CD4-positive, alpha-beta T cell (primary cell): ENCODE results near the gene DYNC1I2. TPM values are rescaled to one million over a fixed set of nuclear protein-coding genes. Genes with fewer than 3 reads are reported as not detected.

Experiments
- ATAC-seq: fragments of 200-7000 bp; cut with Tn5 transposase; one replicate; pipeline ENCODE4 v1.10.0; 2022; ENCODE audit warnings: mild to moderate bottlenecking; ENCODE audit not compliant: poor library complexity
- CTCF ChIA-PET: fragments of 350-600 bp; sonication (Branson Sonifier 250); formaldehyde crosslinking; loops from one replicate; lab custom pipeline; 2021; ENCODE audit warnings: antibody characterized with exemption, inconsistent platforms; lab: Charles Lee
- POLR2A ChIA-PET: fragments of 350-600 bp; sonication (Branson Sonifier 250); formaldehyde crosslinking; loops from one replicate; lab custom pipeline; 2021; ENCODE audit warnings: antibody characterized with exemption, inconsistent platforms; lab: Charles Lee
- DNase-seq, 14 experiments: peaks; one replicate each; pipeline ENCODE4 v3.0.0-alpha.2; 2013 to 2020; ENCODE audit warnings: mixed read lengths in 2 of 14
- H3K27ac ChIP-seq, 2 donors: one replicate each; pipeline versions ENCODE4 v1.5.1 to v1.7.0; 2013; ENCODE audit warnings: low read length in 2 of 2, low read depth in 1 of 2, mild to moderate bottlenecking in 1 of 2
- H3K27me3 ChIP-seq, 2 experiments: 1 replicate in 1 of 2; 2 replicates in 1 of 2; pipeline versions ENCODE4 v1.6.1 to v1.7.0; 2013; ENCODE audit warnings: low read length in 2 of 2, control low read depth in 1 of 2, mild to moderate bottlenecking in 1 of 2, moderate library complexity in 1 of 2; ENCODE audit not compliant: insufficient read depth in 2 of 2, control insufficient read depth in 1 of 2
- H3K36me3 ChIP-seq: one replicate; pipeline ENCODE4 v1.6.1; 2013; ENCODE audit warnings: low read length, control low read depth; ENCODE audit not compliant: insufficient read depth
- H3K4me1 ChIP-seq: one replicate; pipeline ENCODE4 v1.6.1; 2013; ENCODE audit warnings: low read length, control low read depth; ENCODE audit not compliant: insufficient read depth
- H3K4me3 ChIP-seq: one replicate; pipeline ENCODE4 v1.5.1; 2013; ENCODE audit warnings: mild to moderate bottlenecking, low read length, moderate library complexity
- H3K9me3 ChIP-seq, 2 experiments: 1 replicate in 1 of 2; 2 replicates in 1 of 2; pipeline versions ENCODE4 v1.6.1 to v1.7.0; 2013; ENCODE audit warnings: low read length in 2 of 2, mild to moderate bottlenecking in 2 of 2, control low read depth in 1 of 2, moderate library complexity in 1 of 2; ENCODE audit not compliant: control insufficient read depth in 1 of 2, insufficient read depth in 1 of 2
- H3K27ac Mint-ChIP-seq: one replicate; pipeline ENCODE4 v1.8.0; 2020; ENCODE audit warnings: mixed read lengths
- H3K27me3 Mint-ChIP-seq: one replicate; pipeline ENCODE4 v1.8.0; 2021; ENCODE audit warnings: mixed read lengths
- H3K36me3 Mint-ChIP-seq: one replicate; pipeline ENCODE4 v1.8.0; 2021; ENCODE audit warnings: low read depth, mixed read lengths
- H3K4me1 Mint-ChIP-seq: one replicate; pipeline ENCODE4 v1.8.0; 2021; ENCODE audit warnings: low read depth, mixed read lengths
- H3K4me3 Mint-ChIP-seq: one replicate; pipeline ENCODE4 v1.8.0; 2020; ENCODE audit warnings: mild to moderate bottlenecking, mixed read lengths
- H3K9me3 Mint-ChIP-seq: one replicate; pipeline ENCODE4 v1.8.0; 2020; ENCODE audit warnings: mixed read lengths
- intact Hi-C, 2 experiments: fragments of 100-400 bp; cut with DNase I in 1 of 2; cut with micrococcal nuclease in 1 of 2; formaldehyde crosslinking; loops; one replicate each; pipeline versions ENCODE4 v1.15.1 to v1.9.0; 2023 to 2025; cut with DNase I, micrococcal nuclease
- total RNA-seq, 174 experiments: library from RNA in 2 of 174; stranded (reverse) in 2 of 174; gene quantifications; one replicate each; pipeline ENCODE4 v1.2.3 and lab custom pipeline; 2021 to 2026
- TF ChIP-seq, protein P1 (sequence below): fragments of 200-600 bp; IDR thresholded peaks from one replicate; pipeline ENCODE4 v1.8.0; 2022; ENCODE audit warnings: antibody characterized with exemption, mild to moderate bottlenecking

DYNC1I2 gene
- total RNA-seq, 2 experiments from 2014 or later, result 10.5 to 11.6 TPM

DNA sequence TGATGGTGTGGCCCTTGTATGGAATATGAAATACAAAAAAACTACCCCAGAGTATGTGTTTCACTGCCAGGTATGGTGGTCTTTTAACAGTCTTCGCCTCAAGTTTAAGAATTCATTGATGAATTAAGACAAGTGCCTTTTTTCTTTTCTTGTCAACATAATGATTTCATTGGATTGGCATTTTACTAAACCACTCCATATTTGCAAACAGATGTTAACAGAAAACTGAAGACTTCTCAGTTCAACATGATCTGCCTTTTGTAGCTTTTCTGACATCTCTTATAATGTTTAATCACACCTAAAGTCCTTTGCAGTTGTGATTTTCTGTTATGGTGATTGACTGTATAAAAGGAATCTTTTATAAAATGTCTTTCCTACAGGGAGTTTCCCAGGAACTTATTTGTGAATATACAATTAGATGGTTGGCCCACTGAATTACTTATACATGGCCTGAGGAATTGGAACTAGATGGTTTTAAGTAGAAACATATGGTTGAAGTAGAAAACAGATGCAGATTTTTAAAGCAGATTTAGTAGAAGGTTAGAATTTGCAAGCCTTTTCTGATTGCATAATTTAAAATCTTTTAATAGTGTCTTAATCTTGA is 39.7 kb downstream of the DYNC1I2 start:
- Histone ChIP-seq H3K36me3 (peaks cover 58% of the 10 kb centered on the region), H3K9me3 (no peaks in the 10 kb centered on the region), H3K27ac (no peak overlapping the region), H3K27me3 (no peaks in the 10 kb centered on the region), H3K4me3 (no peak overlapping the region), H3K4me1 (no peaks in the 10 kb centered on the region)
- Mint-ChIP-seq H3K27ac (no peak overlapping the region), H3K4me1 (no peaks in the 10 kb centered on the region), H3K27me3 (no peaks in the 10 kb centered on the region), H3K9me3 (no peaks in the 10 kb centered on the region), H3K36me3 (peaks cover 78% of the 10 kb centered on the region), H3K4me3 (no peak overlapping the region)
- DNase-seq (no peak), ATAC-seq (no peak)
- ChIA-PET CTCF (no interaction called here), POLR2A (no interaction called here)
- intact Hi-C loops, result loop anchor here in 1 of 2 experiments (10.0 kb wide), 1 partner anchor 252 kb away; no protein-coding TSS in a partner anchor
- TF ChIP-seq, protein P1, sequence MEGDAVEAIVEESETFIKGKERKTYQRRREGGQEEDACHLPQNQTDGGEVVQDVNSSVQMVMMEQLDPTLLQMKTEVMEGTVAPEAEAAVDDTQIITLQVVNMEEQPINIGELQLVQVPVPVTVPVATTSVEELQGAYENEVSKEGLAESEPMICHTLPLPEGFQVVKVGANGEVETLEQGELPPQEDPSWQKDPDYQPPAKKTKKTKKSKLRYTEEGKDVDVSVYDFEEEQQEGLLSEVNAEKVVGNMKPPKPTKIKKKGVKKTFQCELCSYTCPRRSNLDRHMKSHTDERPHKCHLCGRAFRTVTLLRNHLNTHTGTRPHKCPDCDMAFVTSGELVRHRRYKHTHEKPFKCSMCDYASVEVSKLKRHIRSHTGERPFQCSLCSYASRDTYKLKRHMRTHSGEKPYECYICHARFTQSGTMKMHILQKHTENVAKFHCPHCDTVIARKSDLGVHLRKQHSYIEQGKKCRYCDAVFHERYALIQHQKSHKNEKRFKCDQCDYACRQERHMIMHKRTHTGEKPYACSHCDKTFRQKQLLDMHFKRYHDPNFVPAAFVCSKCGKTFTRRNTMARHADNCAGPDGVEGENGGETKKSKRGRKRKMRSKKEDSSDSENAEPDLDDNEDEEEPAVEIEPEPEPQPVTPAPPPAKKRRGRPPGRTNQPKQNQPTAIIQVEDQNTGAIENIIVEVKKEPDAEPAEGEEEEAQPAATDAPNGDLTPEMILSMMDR, result no peak

DNA sequence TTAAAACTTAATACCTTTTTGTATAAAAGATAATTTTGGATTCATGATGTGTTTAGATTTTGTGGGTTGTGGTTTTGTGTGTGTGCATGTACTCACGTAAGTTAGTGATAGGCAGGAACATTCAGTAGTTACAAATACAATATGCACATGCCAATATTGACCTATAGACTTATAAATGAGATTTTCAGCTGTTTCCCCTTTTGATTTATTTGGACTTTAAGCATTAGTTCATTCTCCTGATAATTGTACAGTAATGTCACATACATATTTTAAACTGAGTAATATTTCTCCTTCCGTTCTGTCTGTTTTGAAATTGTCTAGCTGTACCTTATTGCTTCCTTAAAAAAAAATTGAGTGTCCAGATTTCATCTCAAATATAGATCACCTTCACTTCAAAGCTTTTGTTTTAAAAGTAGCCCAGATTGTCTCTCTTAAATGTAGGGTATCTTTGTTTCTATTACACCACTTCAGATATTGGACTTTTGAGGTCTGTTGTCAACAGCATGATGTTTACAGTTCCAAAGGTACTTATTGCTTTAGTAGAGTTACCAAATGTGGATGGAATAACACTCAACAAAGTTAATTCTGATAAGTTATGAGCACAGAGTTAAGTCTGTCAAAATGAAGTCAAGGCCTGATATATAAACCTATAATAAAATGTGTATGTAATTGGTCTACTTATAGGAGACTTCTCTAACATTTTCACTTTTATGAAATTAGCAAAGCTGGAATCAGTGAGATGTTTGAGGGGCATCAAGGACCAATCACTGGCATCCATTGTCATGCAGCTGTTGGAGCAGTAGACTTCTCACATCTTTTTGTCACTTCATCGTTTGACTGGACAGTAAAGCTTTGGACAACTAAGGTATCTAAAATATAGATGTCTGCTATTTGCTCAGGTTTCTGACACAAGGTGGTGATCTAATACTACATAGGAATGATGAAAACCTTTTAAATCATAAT is 42.0 kb downstream of the DYNC1I2 start:
- Mint-ChIP-seq H3K4me1 (no peaks in the 10 kb centered on the region), H3K27me3 (no peaks in the 10 kb centered on the region), H3K4me3 (no peak overlapping the region), H3K36me3 (peaks cover 90% of the 10 kb centered on the region), H3K27ac (no peak overlapping the region), H3K9me3 (no peaks in the 10 kb centered on the region)
- Histone ChIP-seq H3K27me3 (no peaks in the 10 kb centered on the region), H3K9me3 (no peaks in the 10 kb centered on the region), H3K36me3 (peaks cover 62% of the 10 kb centered on the region), H3K27ac (no peak overlapping the region), H3K4me3 (no peak overlapping the region), H3K4me1 (no peaks in the 10 kb centered on the region)
- ATAC-seq, result no peak
- intact Hi-C loops, result loop anchor here in 1 of 2 experiments (10.0 kb wide), 1 partner anchor 254 kb away; no protein-coding TSS in a partner anchor
- TF ChIP-seq, protein P1, result no peak
- DNase-seq, result no peak
- POLR2A ChIA-PET, result no interaction called here
- CTCF ChIA-PET, result interaction anchor here (0.9 kb wide), 1 partner anchor 23 kb away, joined by 3 read pairs; no protein-coding TSS in a partner anchor

DNA sequence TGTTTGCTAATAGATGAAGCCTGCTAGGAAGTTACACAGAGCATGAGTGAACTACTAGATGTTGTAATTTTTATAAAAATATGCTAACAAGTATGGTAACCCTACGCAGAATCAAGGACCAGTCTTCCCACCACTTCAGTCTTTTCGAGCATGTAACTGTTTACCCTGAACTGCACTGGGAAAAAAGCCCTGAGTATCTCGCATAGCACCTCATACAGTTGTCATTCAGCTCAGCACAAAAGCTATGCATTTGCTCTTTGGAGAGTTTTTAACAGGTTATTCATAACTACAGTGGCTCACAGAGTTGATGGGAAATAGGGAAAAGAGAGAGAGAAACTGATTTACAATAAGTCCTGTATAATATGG is 42.7 kb downstream of the DYNC1I2 start:
- intact Hi-C loops, result loop anchor here in 1 of 2 experiments (10.0 kb wide), 1 partner anchor 255 kb away; no protein-coding TSS in a partner anchor
- POLR2A ChIA-PET, result no interaction called here

More for the DNA sequence above, 42.7 kb downstream of the DYNC1I2 start:
- Mint-ChIP-seq H3K4me3 (no peak overlapping the region), H3K27ac (no peak overlapping the region), H3K4me1 (no peaks in the 10 kb centered on the region), H3K36me3 (peaks cover 93% of the 10 kb centered on the region), H3K27me3 (no peaks in the 10 kb centered on the region), H3K9me3 (no peaks in the 10 kb centered on the region)
- CTCF ChIA-PET, result interaction anchor here (0.9 kb wide), 1 partner anchor 24 kb away, joined by 3 read pairs; no protein-coding TSS in a partner anchor
- DNase-seq (no peak), ATAC-seq (no peak)
- Histone ChIP-seq H3K27ac (no peak overlapping the region), H3K4me1 (no peaks in the 10 kb centered on the region), H3K27me3 (no peaks in the 10 kb centered on the region), H3K9me3 (no peaks in the 10 kb centered on the region), H3K36me3 (peaks cover 66% of the 10 kb centered on the region), H3K4me3 (no peak overlapping the region)
- TF ChIP-seq, protein P1, result no peak
